ENCODE measurements around the gene RTN4R. TPM values are rescaled to one million over a fixed set of nuclear protein-coding genes. Genes with fewer than 3 reads are reported as not detected.
A peak's percentile ranks its signal among the peaks of the same experiment; 100 is the strongest.

RTN4R gene
- total and polyA plus RNA-seq, 9 of the 15 experiments (the other 6 are each of a cell fraction or from before 2014, with no cell fraction given), result 0.04 to 2.8 (median 1.4) TPM; not detected in 3

- Histone ChIP-seq H4K20me1 (replicated peaks; ENCODE audit: control insufficient read depth, insufficient read depth, low read length) (peaks cover 12% of the 10 kb centered on the region; the same call in 1 of the 2 replicates), H3K79me2 (ENCODE audit: control insufficient read depth, insufficient read depth, low read length) (no peaks in the 10 kb centered on the region), H3K4me3 (no peak overlapping the region), H3K36me3 (ENCODE audit: control insufficient read depth, insufficient read depth, low read length) (no peaks in the 10 kb centered on the region), H3K4me1 (replicated peaks in 1 of 2; ENCODE audit: control insufficient read depth in 2 of 2, insufficient read depth in 2 of 2, low read length in 2 of 2) (peaks cover 4 to 33% of the 10 kb centered on the region in 2 experiments; a peak in 4 of 5 replicates), H2AFZ (ENCODE audit: low read depth, low read length) (no peak overlapping the region), H3K9me1 (ENCODE audit: control insufficient read depth, insufficient read depth, low read length) (peaks cover 4% of the 10 kb centered on the region), H3K4me2 (ENCODE audit: insufficient read depth, low read length) (no peak overlapping the region), H3K9ac (ENCODE audit: insufficient read depth in 1 of 2, low read depth in 2 of 2, low read length in 2 of 2) (peak overlapping the region in 1 of 2 experiments; percentile 66; a peak in 2 of 4 replicates), H3K27me3 (ENCODE audit: control insufficient read depth in 2 of 2, insufficient read depth in 2 of 2, low read length in 2 of 2) (peaks cover 55 to 90% of the 10 kb centered on the region in 2 experiments), H3K9me3 (replicated peaks; ENCODE audit: control insufficient read depth, insufficient read depth, low read depth, low read length) (no peaks in the 10 kb centered on the region), H3K27ac (ENCODE audit: extremely low read depth, low read depth, low read length) (no peak overlapping the region)
- ChIA-PET CTCF (ENCODE audit: low intra/inter-chr PET ratio) (no interaction called here), POLR2A (interaction anchor here (1.0 to 3.8 kb wide), 2 partner anchors 16 to 136 kb away, joined by 4 to 19 read pairs; partner anchors contain the start of gene DGCR6L)
- BruUV-seq (replicated peaks), result no TSS peak
- in situ Hi-C loops (cut with MboI) (loop anchor here (25.0 kb wide), 1 partner anchor 1892 kb away; no protein-coding TSS in a partner anchor), intact Hi-C loops (cut with micrococcal nuclease) (no loop called here)
- TF ChIP-seq HNRNPUL1 (IDR thresholded peaks at IDR 0.05; ENCODE audit: low read length) (no peak), PHB (CRISPR knock-in tag; IDR thresholded peaks at IDR 0.05) (0 out of 2 replicates have a peak, but pooled peaks have one; percentile 16), MTA3 (IDR thresholded peaks at IDR 0.05; ENCODE audit: borderline replicate concordance) (no peak), SP2 (IDR thresholded peaks at IDR 0.05; ENCODE audit: extremely low read depth, low read depth, low read length, poor library complexity, severe bottlenecking) (no peak), JUN (IDR thresholded peaks at IDR 0.05; ENCODE audit: borderline replicate concordance, low read depth, low read length) (no peak), JUN (CRISPR knock-in tag; IDR thresholded peaks at IDR 0.05; ENCODE audit: borderline replicate concordance) (0 out of 2 replicates have a peak, but pooled peaks have one; percentile 28), TRIM24 (IDR thresholded peaks at IDR 0.05) (no peak), CREB1 (IDR thresholded peaks at IDR 0.05) (no peak), CREB1 (CRISPR knock-in tag; IDR thresholded peaks at IDR 0.05) (no peak), USF1 (CRISPR knock-in tag; IDR thresholded peaks at IDR 0.05) (peak; percentile 14; the same call in 1 of the 2 replicates), IRF2 (CRISPR knock-in tag; IDR thresholded peaks at IDR 0.05) (peak; percentile 74; the same call in 1 of the 2 replicates), ZNF124 (CRISPR knock-in tag; IDR thresholded peaks at IDR 0.05) (0 out of 2 replicates have a peak, but pooled peaks have one; percentile 50)
- TF ChIP-seq, protein P1, sequence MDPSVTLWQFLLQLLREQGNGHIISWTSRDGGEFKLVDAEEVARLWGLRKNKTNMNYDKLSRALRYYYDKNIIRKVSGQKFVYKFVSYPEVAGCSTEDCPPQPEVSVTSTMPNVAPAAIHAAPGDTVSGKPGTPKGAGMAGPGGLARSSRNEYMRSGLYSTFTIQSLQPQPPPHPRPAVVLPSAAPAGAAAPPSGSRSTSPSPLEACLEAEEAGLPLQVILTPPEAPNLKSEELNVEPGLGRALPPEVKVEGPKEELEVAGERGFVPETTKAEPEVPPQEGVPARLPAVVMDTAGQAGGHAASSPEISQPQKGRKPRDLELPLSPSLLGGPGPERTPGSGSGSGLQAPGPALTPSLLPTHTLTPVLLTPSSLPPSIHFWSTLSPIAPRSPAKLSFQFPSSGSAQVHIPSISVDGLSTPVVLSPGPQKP (CRISPR knock-in tag; IDR thresholded peaks at IDR 0.05), result 0 out of 2 replicates have a peak, but pooled peaks have one; percentile 75
- TF ChIP-seq, protein P2, sequence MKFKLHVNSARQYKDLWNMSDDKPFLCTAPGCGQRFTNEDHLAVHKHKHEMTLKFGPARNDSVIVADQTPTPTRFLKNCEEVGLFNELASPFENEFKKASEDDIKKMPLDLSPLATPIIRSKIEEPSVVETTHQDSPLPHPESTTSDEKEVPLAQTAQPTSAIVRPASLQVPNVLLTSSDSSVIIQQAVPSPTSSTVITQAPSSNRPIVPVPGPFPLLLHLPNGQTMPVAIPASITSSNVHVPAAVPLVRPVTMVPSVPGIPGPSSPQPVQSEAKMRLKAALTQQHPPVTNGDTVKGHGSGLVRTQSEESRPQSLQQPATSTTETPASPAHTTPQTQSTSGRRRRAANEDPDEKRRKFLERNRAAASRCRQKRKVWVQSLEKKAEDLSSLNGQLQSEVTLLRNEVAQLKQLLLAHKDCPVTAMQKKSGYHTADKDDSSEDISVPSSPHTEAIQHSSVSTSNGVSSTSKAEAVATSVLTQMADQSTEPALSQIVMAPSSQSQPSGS (CRISPR knock-in tag; IDR thresholded peaks at IDR 0.05), result 0 out of 2 replicates have a peak, but pooled peaks have one; percentile 45
- no peak for ATAC-seq
- DNase-seq (ENCODE audit: extremely low read depth in 1 of 4, low spot score in 3 of 4), result peak in 1 of 4 experiments; percentile 8
- FAIRE-seq, result no peak
- WGBS (ENCODE audit: insufficient coverage, low coverage, missing lambda C conversion rate), result 9% methylated on average over 9 of the region's 9 CpGs
These were observed 36.5 kb upstream of the RTN4R start for GRCh38 chr22:20304646-20305045.

Measured in K562 (cell line).